GM10266 (cell line): ENCODE data around the gene SLC28A1.

ENCODE experiments used
- DNase-seq: peaks from one replicate; pipeline ENCODE4 v3.0.0; 2012; ENCODE audit errors: extremely low spot score
- CTCF ChIP-seq: IDR thresholded peaks from 2 replicates; pipeline ENCODE4 v1.5.1; 2012; ENCODE audit warnings: mild to moderate bottlenecking, low read depth; ENCODE audit not compliant: control insufficient read depth, insufficient read depth; ENCODE audit errors: missing control alignments

The SLC28A1 gene, protein sequence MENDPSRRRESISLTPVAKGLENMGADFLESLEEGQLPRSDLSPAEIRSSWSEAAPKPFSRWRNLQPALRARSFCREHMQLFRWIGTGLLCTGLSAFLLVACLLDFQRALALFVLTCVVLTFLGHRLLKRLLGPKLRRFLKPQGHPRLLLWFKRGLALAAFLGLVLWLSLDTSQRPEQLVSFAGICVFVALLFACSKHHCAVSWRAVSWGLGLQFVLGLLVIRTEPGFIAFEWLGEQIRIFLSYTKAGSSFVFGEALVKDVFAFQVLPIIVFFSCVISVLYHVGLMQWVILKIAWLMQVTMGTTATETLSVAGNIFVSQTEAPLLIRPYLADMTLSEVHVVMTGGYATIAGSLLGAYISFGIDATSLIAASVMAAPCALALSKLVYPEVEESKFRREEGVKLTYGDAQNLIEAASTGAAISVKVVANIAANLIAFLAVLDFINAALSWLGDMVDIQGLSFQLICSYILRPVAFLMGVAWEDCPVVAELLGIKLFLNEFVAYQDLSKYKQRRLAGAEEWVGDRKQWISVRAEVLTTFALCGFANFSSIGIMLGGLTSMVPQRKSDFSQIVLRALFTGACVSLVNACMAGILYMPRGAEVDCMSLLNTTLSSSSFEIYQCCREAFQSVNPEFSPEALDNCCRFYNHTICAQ

GRCh38 chr15:84883916-84884781 lies at the start of gene SLC28A1:
SLC28A1 (plus strand) TSS chr15:84884662; CDS start chr15:84887761, 3,099 bp downstream.
- no peak for DNase-seq
- no peak for TF ChIP-seq CTCF

DNA sequence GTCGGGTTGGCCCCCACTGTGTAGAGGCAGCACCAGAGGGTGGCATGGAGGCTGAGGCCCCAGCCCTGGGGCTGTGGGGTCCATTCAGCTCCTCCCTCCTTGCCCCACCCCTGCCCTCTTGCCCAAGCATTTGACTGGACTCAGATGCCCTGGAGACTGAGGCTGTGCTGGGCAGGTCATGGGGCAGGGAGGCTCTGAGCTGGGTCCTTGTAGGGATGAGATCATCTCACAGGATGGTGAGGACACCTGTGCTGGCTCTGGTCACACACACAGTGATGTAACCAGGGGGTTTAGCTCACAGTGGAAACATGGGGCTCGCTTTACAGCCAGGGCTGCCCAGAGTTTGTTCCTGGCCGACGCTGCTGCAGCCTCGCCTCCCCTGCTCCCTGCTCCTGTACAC lies 49.5 kb upstream of the SLC28A1 start:
- no peak for TF ChIP-seq CTCF
- no peak for DNase-seq

DNA sequence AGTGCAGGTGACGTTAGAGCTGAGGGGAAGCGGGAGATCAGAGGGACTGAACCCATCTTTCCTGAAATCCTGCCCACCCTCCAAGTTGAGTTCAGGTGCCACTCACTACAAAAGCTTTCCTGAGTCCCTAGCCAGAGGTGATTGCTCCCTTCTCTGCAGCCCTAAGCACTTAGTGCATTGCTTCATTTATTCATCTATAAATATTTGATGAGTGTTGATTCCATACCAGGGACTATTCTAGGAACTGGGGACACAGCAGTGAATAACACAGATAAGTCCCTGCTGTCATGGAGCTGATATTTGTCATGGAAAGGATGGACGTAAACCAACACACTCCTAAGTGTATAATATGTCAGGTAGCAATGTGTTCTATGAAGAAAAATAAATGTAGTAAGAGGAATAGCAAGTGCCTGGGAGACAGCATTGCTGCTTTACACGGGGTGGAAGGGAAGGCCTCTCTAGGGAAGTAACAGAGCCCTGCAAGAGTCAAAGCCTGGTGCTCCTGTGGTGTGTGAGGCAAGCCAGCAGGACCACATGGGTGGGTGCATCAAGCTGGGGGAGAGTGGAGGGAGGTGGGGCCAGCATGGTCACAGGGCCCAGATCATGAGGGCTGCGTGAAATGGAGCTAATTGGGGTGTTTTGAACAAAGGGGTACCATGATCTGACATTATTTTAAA lies 48.7 kb upstream of the SLC28A1 start:
- DNase-seq = no peak
- TF ChIP-seq CTCF = no peak

GRCh38 chr15:84836844-84837243 lies 47.6 kb upstream of the SLC28A1 start:
- no peak for DNase-seq
- no peak for TF ChIP-seq CTCF

- DNase-seq = no peak
- TF ChIP-seq CTCF = no peak
Observed at GRCh38 chr15:84839714-84840113, 44.7 kb upstream of the SLC28A1 start.

- DNase-seq = no peak
- TF ChIP-seq CTCF = no peak
Observed at GRCh38 chr15:84840255-84840654, 44.2 kb upstream of the SLC28A1 start.
